ENCODE measurements around the gene CCL8.

GRCh38 chr17:34305606-34306005 lies 13.6 kb upstream of the CCL8 start:
- TF ChIP-seq CTCF (IDR thresholded peaks at IDR 0.05) (no peak), POLR2A (IDR thresholded peaks at IDR 0.05) (no peak)

Data from Peyer's patch (tissue), 4 donors.